GM11168 (cell line): Measurements from ENCODE around the gene GPAM.
"Not testable (repeated sequence)": the region's sequence is repeated elsewhere in the genome, so short reads cannot be mapped to it uniquely, and the experiment has no call there.

ENCODE experiments used
- in situ Hi-C: fragments of 300-500 bp; cut with MboI; formaldehyde crosslinking; loops from one replicate; pipeline ENCODE4 v1.12.0; 2022; ENCODE audit warnings: low sequenced_read_pairs; ENCODE audit not compliant: unreplicated experiment

The GPAM gene, protein sequence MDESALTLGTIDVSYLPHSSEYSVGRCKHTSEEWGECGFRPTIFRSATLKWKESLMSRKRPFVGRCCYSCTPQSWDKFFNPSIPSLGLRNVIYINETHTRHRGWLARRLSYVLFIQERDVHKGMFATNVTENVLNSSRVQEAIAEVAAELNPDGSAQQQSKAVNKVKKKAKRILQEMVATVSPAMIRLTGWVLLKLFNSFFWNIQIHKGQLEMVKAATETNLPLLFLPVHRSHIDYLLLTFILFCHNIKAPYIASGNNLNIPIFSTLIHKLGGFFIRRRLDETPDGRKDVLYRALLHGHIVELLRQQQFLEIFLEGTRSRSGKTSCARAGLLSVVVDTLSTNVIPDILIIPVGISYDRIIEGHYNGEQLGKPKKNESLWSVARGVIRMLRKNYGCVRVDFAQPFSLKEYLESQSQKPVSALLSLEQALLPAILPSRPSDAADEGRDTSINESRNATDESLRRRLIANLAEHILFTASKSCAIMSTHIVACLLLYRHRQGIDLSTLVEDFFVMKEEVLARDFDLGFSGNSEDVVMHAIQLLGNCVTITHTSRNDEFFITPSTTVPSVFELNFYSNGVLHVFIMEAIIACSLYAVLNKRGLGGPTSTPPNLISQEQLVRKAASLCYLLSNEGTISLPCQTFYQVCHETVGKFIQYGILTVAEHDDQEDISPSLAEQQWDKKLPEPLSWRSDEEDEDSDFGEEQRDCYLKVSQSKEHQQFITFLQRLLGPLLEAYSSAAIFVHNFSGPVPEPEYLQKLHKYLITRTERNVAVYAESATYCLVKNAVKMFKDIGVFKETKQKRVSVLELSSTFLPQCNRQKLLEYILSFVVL

DNA sequence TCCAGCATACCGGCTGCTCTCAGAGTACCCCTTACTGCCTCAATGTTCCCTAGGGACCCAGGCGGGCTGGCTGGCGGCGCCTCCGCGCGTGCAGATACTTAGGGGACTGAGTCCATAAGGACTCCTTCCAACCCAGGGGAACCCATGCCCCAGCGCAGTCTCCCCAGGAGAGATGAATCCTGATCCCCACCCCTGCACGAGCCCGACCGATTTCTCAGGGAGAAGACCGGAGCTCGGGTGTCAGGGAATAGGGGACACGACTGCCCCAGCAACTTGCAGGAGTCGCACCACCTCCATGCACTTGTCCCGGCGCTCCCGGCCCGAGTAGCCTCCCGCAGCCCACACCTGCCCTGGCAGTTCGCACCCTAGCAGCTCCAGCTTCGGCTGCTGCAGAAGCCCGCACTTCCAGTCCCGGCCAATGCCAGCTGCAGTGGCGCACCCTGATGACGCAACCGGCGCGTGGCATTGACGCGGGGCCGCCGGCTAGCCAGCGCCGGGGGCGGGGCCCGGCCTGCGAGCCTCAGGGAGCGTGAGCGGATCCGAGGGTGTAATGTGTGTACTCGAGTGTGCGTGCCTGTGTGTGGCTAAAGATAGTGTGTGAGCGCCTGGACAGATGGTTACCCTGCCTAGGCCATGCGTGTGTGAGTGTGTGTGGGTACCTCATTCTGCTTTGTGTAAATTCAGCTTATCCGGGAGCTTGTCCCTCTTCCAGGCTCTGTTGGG is at the start of gene GPAM:
TSS of gene GPAM (minus strand) at position 437 of the 723 bp plus-strand sequence. CDS start 1,981 bp downstream, outside the sequence.
- in situ Hi-C loops, result no loop called here

DNA sequence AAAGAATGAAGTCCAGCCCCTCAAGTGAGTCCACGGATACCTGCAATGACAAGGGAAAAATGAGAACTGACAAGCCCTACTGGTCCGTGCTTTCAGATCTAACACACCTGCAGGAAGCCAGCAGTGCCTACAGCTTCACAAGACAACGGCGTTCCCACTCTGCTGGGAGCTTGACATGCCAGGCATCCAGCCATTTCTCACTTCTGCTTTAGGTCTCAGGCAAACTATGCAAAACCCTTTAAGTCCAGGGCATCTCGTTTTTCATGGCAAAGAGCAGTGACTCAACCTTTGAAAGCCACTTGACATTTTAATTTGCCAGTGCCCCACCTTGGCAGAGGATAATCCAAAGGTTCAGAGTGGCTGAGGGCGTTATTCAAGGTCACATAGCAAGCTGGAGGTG is 49.1 kb upstream of the GPAM start:
- in situ Hi-C loops, result no loop called here

DNA sequence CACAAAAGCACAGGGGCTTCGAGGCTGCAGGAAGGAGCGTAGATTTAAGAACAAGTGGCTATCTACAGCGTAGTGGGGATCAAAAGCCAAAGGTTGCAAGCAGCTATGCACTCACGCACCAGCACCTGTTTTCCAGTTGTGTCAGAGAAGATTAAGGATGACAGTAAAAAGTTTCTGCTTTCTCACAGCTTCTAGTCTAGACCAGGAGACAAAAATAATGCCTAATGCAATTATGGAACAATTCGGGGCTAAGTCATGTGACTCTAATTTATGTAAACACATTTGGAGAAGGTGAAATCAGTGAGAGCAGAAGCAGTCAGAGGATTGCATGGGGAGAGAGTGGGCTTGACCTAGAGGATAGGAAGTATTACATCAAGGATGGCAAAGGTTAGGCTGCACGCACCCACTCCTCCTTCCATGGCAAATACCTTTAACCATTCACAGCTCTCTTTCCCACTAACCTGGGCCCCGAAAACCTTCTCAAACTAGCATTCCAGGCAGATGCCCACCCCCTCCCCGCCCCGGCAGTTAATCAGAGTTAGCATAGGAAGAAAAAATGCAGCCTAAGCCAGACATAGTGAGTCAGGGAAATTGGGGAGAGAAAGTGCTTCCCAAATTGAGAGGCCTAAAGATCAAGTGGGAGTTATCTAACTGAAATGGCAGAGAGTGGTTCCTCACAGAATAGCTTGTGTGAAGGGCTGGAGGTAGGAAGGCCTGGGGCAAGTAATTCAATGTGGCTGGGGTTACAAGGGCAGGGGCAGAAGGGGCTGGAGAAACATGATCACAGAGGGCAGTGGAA is 48.2 kb upstream of the GPAM start:
- in situ Hi-C loops, result no loop called here

DNA sequence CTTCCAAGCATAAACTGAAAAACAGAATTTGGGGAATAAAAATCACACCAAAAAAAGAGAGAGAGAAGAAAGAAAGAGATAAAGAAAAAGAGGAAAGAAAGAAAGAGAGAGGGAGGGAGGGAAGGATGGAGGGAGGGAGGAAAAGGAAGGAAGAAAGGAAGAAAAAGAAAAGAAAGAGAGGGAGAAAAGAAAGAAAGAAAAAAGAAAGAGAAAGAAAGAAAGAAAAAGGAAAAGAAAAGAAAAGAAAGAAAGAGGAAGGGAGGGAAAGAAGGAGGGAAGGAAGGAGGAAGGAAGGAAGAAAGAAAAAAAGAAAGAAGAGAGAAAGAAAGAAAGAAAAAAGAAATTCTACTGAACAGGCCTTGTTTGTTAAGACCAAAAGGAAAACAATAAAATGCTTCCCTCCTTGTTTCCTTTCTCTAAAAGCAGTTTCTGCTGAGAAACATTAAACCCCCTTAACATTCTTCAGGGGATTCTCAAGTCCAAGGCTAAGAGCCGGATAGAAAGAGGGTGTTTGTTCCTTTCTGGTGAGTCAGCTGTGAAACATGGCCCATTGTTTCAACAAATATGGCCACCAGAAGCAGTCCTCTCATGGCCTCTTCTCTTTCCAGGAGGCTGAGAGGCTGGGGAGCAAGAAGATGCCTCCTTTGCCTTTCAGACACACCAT is 46.9 kb upstream of the GPAM start:
- in situ Hi-C loops, result no loop called here

DNA sequence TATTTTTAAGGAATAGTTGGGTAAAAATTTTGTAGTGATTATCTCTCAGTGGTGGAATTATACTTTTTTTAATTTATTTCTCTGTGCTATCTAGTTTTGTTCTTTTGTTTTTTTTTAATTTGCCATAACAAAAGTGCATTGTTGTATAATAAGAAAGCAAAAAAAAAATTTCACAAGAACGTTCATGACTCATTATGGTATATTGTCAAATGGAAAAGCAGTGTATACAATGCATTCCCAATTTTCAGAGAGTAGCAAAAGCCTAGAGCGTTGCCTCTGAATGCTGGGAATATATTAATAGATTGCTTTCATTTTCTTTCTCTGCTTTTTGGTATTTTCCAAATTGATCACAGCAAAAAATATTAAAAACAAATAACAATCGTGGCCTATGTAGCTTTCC is 46.3 kb upstream of the GPAM start:
- in situ Hi-C loops, result no loop called here

DNA sequence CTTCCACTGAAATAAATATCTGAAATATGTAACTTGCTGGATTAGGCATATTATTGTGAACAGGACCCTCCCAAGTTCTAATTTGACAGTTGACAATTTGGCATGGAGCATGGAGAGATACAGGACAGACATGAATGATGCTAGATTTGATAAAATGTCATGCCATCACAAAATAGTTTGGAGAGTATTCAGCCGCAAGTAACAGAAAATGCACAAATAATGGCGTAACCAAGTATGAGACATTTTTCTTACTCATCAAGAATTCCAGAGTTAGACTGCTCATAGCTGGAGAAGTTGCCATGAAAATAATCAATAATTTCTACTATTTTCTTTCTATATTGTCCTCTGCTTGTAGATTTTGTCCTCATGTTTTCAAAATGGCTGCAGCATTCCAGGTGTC is 45.5 kb upstream of the GPAM start:
- in situ Hi-C loops, result no loop called here

DNA sequence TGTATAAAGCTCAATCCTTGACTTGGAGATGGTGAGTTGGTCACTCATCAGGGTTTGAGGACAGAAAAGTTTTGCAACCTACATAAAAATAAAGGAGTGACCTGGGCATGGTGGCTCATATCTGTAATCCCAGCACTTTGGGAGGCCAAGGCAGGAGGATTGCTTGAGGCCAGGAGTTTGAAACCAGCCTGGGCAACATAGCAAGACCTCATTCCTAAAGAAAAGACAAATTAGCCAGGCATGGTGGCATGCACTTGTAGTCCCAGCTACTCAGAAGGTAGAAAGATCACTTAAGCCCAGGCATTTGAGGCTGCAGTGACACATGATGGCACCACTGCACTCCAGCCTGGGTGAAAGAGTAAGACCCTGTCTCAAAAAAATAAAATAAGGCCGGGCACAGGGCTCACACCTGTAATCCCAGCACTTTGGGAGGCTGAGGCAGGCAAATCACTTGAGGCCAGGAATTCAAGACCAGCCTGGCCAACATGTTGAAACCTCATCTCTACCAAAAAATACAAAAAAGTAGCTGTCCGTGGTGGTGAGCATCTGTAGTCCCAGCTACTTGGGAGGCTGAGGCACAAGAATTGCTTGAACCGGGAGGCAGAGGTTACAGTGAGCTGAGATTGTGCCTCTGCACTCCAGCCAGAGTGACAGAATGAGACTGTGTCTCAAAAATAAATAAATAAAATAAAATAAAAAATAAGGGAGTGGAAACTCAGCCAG is 45.0 kb upstream of the GPAM start:
- in situ Hi-C loops, result not testable (repeated sequence)

DNA sequence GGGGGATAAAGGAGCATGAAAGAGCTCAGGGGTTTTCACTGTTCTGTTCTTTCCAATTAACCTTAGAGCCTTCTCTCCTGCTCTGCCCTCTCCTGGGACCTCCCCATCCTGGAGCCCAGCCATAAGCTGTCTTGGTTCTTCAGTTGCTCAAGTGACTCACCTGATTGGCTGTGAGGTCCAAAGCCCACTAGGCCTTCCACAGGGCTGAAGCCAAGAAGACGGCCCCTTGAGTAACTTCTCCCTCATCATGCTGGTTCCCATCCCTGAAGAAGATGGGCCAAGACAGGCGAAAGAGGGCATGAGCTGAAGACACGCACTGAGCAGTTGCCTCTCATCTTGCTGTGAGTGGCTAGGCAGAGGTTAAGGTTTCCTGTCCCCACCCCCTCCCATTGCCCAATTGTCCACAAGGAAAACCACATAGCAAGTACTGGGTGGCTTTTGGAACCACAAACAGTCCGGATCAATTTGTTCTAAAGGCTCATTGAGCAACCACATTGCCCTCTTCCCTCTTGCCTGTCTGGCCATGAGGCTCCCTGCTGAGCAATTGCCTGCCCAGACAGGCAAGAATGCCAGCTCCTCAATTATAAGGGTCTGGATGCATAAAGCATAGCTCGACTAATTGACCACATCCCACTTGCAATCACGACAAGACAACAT is 43.9 kb upstream of the GPAM start:
- in situ Hi-C loops, result no loop called here

DNA sequence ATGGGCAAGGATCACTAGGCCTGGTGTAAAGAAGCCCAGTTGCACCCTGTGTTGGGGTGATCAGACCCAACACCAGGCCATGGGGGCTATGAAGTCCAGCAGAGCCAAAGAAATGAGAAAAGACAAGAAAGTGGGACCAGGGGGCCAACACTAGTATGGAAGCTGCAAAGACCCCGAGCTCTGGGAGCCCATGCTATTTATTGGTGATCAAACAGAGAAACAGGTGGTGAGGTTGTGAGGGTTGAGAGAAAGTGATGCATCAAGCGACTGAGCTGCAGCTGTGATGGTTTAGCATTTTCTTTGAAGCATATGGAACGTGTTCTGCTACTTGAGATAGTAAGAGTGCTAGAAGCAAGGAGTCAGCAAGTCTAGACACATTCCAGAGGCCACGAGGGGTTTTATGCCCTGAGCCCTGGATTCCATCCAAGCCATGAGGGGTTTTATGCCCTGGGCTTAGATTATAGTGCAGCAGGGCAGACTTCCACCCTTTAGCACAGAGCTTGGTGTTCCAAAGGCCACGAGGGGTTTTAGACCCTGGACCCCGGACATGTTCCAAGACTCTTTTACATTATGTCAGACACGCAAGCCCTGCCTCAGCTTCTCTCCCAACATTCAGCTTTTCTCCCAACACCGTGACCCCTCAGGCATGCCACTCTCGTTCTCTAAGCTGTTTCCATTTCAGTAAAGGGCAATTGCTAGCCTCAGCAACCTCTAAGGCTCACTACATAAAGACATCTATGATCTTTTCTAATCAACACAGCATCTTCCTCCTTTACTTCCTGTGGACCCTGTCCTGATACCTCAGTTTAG is 43.1 kb upstream of the GPAM start:
- in situ Hi-C loops, result no loop called here

DNA sequence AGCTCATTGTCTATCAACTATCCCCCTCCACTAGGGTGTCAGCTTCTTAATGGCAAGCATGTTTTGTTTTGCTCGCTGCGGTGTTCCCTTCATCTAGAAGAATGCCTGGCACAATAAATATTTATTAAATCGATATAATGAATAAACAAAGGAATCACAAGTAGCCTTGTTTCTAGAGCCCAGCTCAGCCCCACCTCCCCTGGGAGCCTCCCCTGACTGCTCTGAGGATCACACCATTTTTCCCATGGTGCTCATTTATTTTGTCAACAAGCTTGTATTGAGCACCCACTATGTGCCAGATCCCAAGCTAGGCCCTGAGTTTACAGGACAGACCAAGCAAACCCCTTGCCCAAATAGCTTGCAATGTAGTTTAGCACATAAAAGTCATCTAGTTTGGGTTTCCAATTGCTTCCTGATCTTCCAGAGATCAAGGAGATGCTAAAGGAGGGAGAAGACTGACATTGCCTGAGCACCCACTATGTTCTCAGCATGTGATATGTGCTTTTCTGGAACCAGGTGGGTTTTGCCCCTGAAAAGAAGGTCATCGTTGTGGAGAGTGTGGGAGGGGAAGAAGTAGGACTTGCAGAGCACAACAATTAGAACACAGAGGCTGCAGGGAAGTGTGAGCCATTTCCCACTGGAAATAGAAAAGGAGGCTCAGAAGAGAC is 42.3 kb upstream of the GPAM start:
- in situ Hi-C loops, result no loop called here

DNA sequence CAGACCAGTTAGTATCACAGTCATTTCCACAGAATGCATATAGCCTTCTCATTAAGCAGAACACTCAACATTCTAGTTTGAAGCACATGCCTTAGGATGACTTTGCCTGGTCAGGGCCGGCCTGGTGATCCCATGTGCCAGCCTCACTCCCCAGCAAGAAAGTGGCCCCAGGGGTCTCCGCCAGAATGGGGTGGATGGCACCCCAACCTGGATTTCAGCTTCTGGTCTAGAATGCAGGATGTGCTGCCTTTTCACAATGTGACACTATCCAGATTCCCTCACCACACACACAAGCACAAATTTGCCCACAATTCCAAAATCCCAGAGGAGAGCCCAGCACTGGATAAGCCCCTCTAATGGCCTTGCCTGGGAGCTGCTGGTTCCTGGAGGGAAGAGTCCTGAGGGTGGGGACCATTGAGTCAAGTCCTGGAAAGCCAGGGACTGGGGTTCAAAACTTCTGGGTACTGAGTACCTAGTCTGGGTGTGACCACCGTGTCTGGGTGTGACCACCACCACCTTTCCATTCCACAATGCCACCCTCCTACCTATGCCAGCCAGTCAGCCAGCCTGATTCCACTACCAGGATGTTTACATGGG is 41.5 kb upstream of the GPAM start:
- in situ Hi-C loops, result no loop called here

DNA sequence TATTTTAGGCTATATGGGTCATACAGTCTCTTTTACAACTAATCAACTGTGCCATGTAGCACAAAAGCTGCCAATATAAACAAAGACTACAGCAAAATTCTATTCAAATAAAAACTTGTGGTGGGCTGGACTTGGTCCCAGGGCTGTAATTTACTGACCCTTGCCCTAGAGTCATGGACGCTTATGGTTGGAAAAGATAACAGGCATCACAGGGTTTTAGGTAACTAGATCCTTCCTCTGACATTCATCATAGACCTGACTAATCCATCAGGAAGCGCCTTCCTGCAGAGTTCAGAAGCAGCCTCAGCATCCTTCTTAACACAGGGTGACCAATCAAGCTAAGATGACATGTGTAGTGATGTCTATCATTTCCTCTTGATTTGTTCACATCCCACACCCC is 40.2 kb upstream of the GPAM start:
- in situ Hi-C loops, result no loop called here

DNA sequence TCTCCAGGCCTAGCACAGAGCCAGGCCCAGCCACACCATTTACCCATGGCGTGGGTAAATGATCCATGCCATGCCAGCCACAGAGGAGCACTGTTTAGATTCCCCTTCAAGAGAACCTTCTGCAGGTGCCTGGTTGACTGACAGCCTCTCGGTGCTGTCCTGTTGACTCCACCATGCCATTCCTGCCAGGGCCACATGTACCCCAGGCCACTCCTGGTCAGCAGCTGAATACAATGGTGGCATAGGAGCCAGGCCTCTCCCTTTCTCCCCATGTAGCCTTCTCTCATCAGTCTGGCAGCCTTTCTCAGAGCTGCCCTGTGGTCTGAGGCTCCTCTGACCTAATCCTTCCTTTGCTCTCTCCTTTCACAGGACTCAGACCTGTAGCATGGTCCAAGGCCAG is 39.2 kb upstream of the GPAM start:
- in situ Hi-C loops, result no loop called here

DNA sequence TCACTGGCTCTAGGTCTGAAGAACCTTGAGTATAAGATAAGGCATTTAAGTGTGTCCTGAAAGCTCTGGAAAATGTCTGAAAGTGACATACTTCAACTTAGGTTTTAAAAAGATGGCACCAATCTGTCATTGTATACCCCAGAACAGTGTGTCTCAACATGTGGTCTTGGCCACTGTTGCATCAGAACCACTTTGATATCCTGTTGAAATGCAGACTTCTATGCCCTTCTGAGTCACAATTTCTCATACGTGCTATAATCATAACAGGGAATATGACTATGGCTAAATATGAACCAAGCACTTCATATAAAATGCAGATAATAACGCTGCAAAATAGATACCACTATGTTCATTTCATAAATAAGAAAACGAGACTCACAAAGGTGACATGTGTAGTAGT is 38.0 kb upstream of the GPAM start:
- in situ Hi-C loops, result no loop called here

DNA sequence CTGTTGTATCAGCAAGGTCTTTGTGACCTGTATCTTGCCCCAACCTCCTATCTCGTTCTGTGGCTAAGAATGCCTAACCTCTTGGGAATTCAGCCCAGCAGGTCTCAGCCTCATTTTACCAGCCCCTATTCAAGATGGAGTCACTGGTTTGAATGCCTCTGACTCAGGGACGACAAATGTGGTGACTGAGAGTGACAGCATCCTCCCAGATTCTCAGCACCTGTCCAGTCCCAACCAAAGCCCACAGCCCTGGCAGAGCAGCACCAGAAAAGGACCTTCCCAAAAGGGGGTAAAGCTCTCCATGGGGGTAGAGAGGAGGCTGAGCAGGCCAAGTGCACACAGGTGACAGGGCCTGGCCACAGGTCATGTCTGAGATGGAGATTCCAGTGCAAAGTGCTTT is 35.4 kb upstream of the GPAM start:
- in situ Hi-C loops, result no loop called here

DNA sequence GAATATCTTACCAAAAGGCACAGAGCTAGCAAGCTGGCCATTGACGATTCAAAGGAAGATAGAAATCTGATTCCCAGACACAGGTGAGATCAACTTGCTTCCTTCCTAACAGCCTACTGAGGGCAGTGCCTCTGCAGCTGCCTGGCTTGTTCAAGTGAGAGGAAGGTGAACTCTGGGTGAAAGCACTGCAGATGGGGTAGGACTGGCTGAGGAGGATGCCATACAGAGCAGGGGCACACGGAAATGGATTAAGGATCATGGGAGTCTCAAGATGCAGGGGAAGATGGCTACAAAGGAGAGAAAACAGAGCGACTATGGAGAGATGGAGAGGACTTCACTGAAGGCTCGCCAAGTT is 34.4 kb upstream of the GPAM start:
- in situ Hi-C loops, result no loop called here
